ENCODE data around the gene STOX2. TPM values are rescaled to one million over a fixed set of nuclear protein-coding genes. Genes with fewer than 3 reads are reported as not detected.

Gene STOX2
- total and polyA plus RNA-seq, 12 donors, result 1.1 to 12.9 (median 5.2) TPM

- Histone ChIP-seq H3K36me3 (replicated peaks in 1 of 2) (no peaks in the 10 kb centered on the region), H3K4me3 (no peak overlapping the region), H3K27ac (no peak overlapping the region), H3K27me3 (peaks cover 9% of the 10 kb centered on the region), H3K9me3 (replicated peaks in 1 of 3) (no peaks in the 10 kb centered on the region), H3K4me1 (replicated peaks in 1 of 2) (no peaks in the 10 kb centered on the region)
- intact Hi-C loops (cut with DNase I), result no loop called here
- DNase-seq, result no peak
- WGBS, 4 donors, result 77 to 84% (median 82%) methylated on average over 8 of the region's 8 CpGs
- TF ChIP-seq CTCF (IDR thresholded peaks at IDR 0.05), result no peak
- TF ChIP-seq POLR2A (IDR thresholded peaks at IDR 0.05), result no peak
Observed at GRCh38 chr4:183863155-183863825, 41.8 kb upstream of the STOX2 start.

GRCh38 chr4:183867247-183867646 is 37.9 kb upstream of the STOX2 start:
- Histone ChIP-seq H3K4me1 (replicated peaks in 1 of 2) (no peaks in the 10 kb centered on the region), H3K27ac (no peak overlapping the region), H3K4me3 (no peak overlapping the region), H3K9me3 (replicated peaks in 1 of 3) (no peaks in the 10 kb centered on the region), H3K27me3 (peaks cover 9% of the 10 kb centered on the region), H3K36me3 (replicated peaks in 1 of 2) (no peaks in the 10 kb centered on the region)
- intact Hi-C loops (cut with DNase I), result no loop called here
- TF ChIP-seq CTCF (IDR thresholded peaks at IDR 0.05), result no peak
- no peak for TF ChIP-seq POLR2A (IDR thresholded peaks at IDR 0.05)
- DNase-seq, result no peak
- WGBS, 4 donors, result 64 to 71% (median 66%) methylated on average over 9 of the region's 9 CpGs

GRCh38 chr4:183870997-183871396 is 34.1 kb upstream of the STOX2 start:
- intact Hi-C loops (cut with DNase I), result no loop called here
- Histone ChIP-seq H3K4me3 (no peak overlapping the region), H3K4me1 (replicated peaks in 1 of 2) (no peaks in the 10 kb centered on the region), H3K36me3 (replicated peaks in 1 of 2) (no peaks in the 10 kb centered on the region), H3K9me3 (replicated peaks in 1 of 3) (no peaks in the 10 kb centered on the region), H3K27ac (no peak overlapping the region), H3K27me3 (no peaks in the 10 kb centered on the region)
- WGBS, 4 donors, result 88 to 92% (median 90%) methylated on average over 3 of the region's 3 CpGs
- DNase-seq, result no peak
- no peak for TF ChIP-seq CTCF (IDR thresholded peaks at IDR 0.05)
- TF ChIP-seq POLR2A (IDR thresholded peaks at IDR 0.05), result no peak

- intact Hi-C loops (cut with DNase I), result no loop called here
- no peak for TF ChIP-seq CTCF (IDR thresholded peaks at IDR 0.05)
- TF ChIP-seq POLR2A (IDR thresholded peaks at IDR 0.05), result no peak
Observed at GRCh38 chr4:183871581-183871980, 33.5 kb upstream of the STOX2 start.

More at GRCh38 chr4:183871581-183871980, 33.5 kb upstream of the STOX2 start:
- 83 to 88% (median 84%) methylated on average over 4 of the region's 4 CpGs for WGBS, 4 donors
- Histone ChIP-seq H3K9me3 (replicated peaks in 1 of 3) (no peaks in the 10 kb centered on the region), H3K4me1 (replicated peaks in 1 of 2) (peaks cover 0 to 3% of the 10 kb centered on the region in 2 donors), H3K27me3 (no peaks in the 10 kb centered on the region), H3K27ac (no peak overlapping the region), H3K4me3 (no peak overlapping the region), H3K36me3 (replicated peaks in 1 of 2) (no peaks in the 10 kb centered on the region)
- DNase-seq, result no peak
